A549 treated with DMSO at 1 μM for 4 hours (cell line): ENCODE measurements around the gene MPZL2. TPM values are rescaled to one million over a fixed set of nuclear protein-coding genes. Genes with fewer than 3 reads are reported as not detected.

Experiments
- total RNA-seq: library from RNA; stranded (reverse); fragments of 200-300 nt; extraction: Qiagen RNA extraction; gene quantifications from 5 replicates; pipeline ENCODE4 v1.2.3, GENCODE V29; 2022; ENCODE audit warnings: low read depth

MPZL2 gene
- 0.08 TPM in 1 of 5 replicates, not detected in the others for total RNA-seq

GRCh38 chr11:118263695-118264568, at the start of gene MPZL2:
TSS of gene MPZL2 (minus strand) at chr11:118264297. CDS start at chr11:118264153, 144 bp downstream.

DNA sequence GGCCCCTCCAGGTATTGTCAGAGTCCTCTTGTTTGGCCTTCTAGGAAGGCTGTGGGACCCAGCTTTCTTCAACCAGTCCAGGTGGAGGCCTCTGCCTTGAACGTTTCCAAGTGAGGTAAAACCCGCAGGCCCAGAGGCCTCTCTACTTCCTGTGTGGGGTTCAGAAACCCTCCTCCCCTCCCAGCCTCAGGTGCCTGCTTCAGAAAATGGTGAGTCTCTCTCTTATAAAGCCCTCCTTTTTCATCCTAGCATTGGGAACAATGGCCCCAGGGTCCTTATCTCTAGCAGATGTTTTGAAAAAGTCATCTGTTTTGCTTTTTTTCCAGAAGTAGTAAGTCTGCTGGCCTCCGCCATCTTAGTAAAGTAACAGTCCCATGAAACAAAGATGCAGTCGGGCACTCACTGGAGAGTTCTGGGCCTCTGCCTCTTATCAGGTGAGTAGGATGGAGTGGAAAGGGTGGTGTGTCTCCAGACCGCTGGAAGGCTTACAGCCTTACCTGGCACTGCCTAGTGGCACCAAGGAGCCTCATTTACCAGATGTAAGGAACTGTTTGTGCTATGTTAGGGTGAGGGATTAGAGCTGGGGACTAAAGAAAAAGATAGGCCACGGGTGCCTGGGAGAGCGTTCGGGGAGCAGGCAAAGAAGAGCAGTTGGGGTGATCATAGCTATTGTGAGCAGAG, 40.6 kb upstream of the MPZL2 start, which contains the start of gene CD3E:
Gene CD3E, plus strand, starts transcription at position 163 of the 681 bp plus-strand sequence. Its CDS starts 223 bp downstream, at position 386.

DNA sequence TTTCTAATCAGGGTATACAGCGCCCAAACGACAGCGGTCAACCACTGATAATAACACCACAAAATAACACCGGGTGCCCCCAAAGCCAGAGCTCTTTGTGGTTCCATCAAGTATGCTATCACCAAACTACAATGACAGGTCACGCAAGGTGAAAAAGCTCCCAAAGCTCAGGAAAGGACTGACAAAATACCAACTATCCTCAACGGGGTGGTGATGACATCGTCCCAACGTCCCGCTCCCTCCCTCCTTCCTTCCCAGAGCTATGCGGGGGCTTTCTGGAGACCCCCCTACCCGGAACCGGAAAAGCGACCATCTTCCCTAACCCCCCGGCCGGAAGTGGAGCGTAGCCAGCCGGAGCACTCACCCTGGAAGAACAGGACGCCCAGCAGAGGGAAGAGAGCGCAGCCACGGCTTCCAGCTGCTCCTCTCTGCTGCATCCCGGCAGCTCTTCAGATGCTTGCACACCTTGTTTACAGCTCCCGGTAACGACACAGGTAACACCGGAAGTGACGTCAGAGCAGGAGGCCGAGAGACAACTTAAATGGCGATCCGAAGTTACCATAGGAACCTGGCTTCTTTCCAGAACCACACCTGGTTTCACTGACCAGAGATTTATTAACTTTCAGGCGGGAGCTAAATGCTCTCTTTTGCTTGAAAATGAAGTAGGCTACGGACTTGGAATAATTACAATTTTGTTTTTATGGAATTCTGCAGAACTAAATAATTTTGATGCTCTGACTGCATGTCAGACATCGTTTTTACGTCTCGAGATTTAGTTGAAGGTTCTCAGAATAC, 12.0 kb downstream of the MPZL2 start, which contains the start of gene MPZL3:
Gene MPZL3, minus strand, starts transcription at position 508 of the 795 bp plus-strand sequence. Its CDS starts 71 bp downstream, at position 437.

GRCh38 chr11:118224511-118225188, 39.4 kb downstream of the MPZL2 start, which contains the start of gene JAML:
TSS of gene JAML (minus strand) at chr11:118225011. CDS start at chr11:118214866, 10,145 bp downstream.

Other genes starting within 250 kb of the MPZL2 start
- 0.13 TPM in 1 of 5 replicates, not detected in the others for gene TMPRSS4, start 187.2 kb downstream of the MPZL2 start, total RNA-seq
- not detected in 5 replicates for gene SMIM35, start 177.3 kb downstream of the MPZL2 start, total RNA-seq
- gene SCN4B, start 111.5 kb downstream of the MPZL2 start, total RNA-seq: 0.02 to 0.06 TPM (median 0.05 TPM) in 5 replicates
- not detected in 5 replicates for gene SCN2B, start 87.7 kb downstream of the MPZL2 start, total RNA-seq
- not detected in 5 replicates for gene JAML, start 39.3 kb downstream of the MPZL2 start, total RNA-seq
- gene MPZL3, start 11.9 kb downstream of the MPZL2 start, total RNA-seq: 0.35 to 0.45 TPM (median 0.40 TPM) in 5 replicates
- gene CD3E, start 40.4 kb upstream of the MPZL2 start, total RNA-seq: not detected in 5 replicates
- gene CD3D, start 78.4 kb upstream of the MPZL2 start, total RNA-seq: not detected in 5 replicates
- gene CD3G, start 80.0 kb upstream of the MPZL2 start, total RNA-seq: not detected in 5 replicates
- gene UBE4A, start 95.3 kb upstream of the MPZL2 start, total RNA-seq: 10.4 to 12.7 TPM (median 12.0 TPM) in 5 replicates
- 156 to 194 TPM (median 189 TPM) in 5 replicates for gene ATP5MG, start 137.3 kb upstream of the MPZL2 start, total RNA-seq
- 12.5 to 16.8 TPM (median 15.2 TPM) in 5 replicates for gene KMT2A, start 172.2 kb upstream of the MPZL2 start, total RNA-seq